Measurements from ENCODE around the gene CEP112.

- TF ChIP-seq JUNB (CRISPR knock-in tag; conservative IDR thresholded peaks at IDR 0.05) (no peak), ZNF253 (CRISPR knock-in tag; conservative IDR thresholded peaks at IDR 0.05) (no peak), ZNF583 (CRISPR knock-in tag; IDR thresholded peaks at IDR 0.05) (no peak), ZNF354B (CRISPR knock-in tag; IDR thresholded peaks at IDR 0.05) (no peak), CAMTA2 (CRISPR knock-in tag; conservative IDR thresholded peaks at IDR 0.05) (no peak), CSDE1 (IDR thresholded peaks at IDR 0.05) (no peak), ZNF280A (IDR thresholded peaks at IDR 0.05; ENCODE audit: low read depth, partially characterized antibody) (no peak), EZH2 (IDR thresholded peaks at IDR 0.05; ENCODE audit: borderline replicate concordance, low read depth, low read length) (no peak), SUPT5H (IDR thresholded peaks at IDR 0.05) (no peak), CTCF (IDR thresholded peaks at IDR 0.05 in 2 of 3, conservative IDR thresholded peaks at IDR 0.05 in 1 of 3; ENCODE audit: insufficient read depth in 2 of 3, low read depth in 1 of 3, low read length in 3 of 3) (no peak), EP300 (IDR thresholded peaks at IDR 0.05; ENCODE audit: low read length) (no peak), DNMT1 (IDR thresholded peaks at IDR 0.05) (no peak), MTA3 (IDR thresholded peaks at IDR 0.05; ENCODE audit: borderline replicate concordance) (no peak)
These were observed 390.4 kb downstream of the CEP112 start for GRCh38 chr17:65801513-65801912.
